K562 (cell line): ENCODE measurements around the gene PRKCB. TPM values are rescaled to one million over a fixed set of nuclear protein-coding genes. Genes with fewer than 3 reads are reported as not detected.

ENCODE experiments used
- ATAC-seq: fragments of 200-7000 bp; cut with Tn5 transposase; 3 replicates; pipeline ENCODE4 v1.9.1; 2020; ENCODE audit warnings: moderate library complexity
- BruUV-seq: library from RNA; stranded (reverse); fragments of 400-500 nt; replicated peaks from 2 replicates; lab custom pipeline; 2021; lab: Mats Ljungman, UMichigan
- CTCF ChIA-PET: fragments of 300-600 bp; formaldehyde crosslinking; extraction: SDS; loops from one replicate; lab custom pipeline; 2021; ENCODE audit warnings: low intra/inter-chr PET ratio; lab: Yijun Ruan, JAX
- POLR2A ChIA-PET: fragments of 300-600, 350-650 bp; sonication (Branson Sonifier 250); formaldehyde crosslinking; extraction: SDS; loops from one replicate; lab custom pipeline; 2021; ENCODE audit warnings: antibody characterized with exemption, inconsistent platforms; lab: Yijun Ruan, JAX
- DNase-seq, 4 experiments: peaks; one replicate each; pipeline versions ENCODE4 v3.0.0 to v3.0.0-alpha.2; 2011 to 2018; ENCODE audit warnings: low spot score in 3 of 4, mixed read lengths in 3 of 4; ENCODE audit errors: extremely low read depth in 1 of 4
- FAIRE-seq: peaks from 2 replicates; lab custom pipeline; 2011; peaks lifted over from hg19 to GRCh38; lab: Jason Lieb, UNC
- H2AFZ ChIP-seq: 2 replicates; pipeline ENCODE4 v1.6.0; 2011; ENCODE audit warnings: low read depth, low read length, control low read depth, inconsistent platforms
- H3K27ac ChIP-seq: fragments of 200-600 bp; 3 replicates; pipeline ENCODE4 v1.8.0; 2011; ENCODE audit warnings: low read depth, mild to moderate bottlenecking, control low read depth, inconsistent platforms, low read length, moderate library complexity, mixed read lengths; ENCODE audit errors: extremely low read depth
- H3K27me3 ChIP-seq, 2 experiments: fragments of 300-600 bp in 1 of 2; 2 replicates in 1 of 2; 3 replicates in 1 of 2; pipeline versions ENCODE4 v1.6.0 to v1.8.0; 2011; ENCODE audit warnings: inconsistent platforms in 2 of 2, low read length in 2 of 2, mild to moderate bottlenecking in 1 of 2, mixed read lengths in 1 of 2, moderate library complexity in 1 of 2; ENCODE audit not compliant: control insufficient read depth in 2 of 2, insufficient read depth in 2 of 2
- H3K36me3 ChIP-seq: fragments of 300-600 bp; 3 replicates; pipeline ENCODE4 v1.8.0; 2011; ENCODE audit warnings: mild to moderate bottlenecking, low read length, inconsistent platforms; ENCODE audit not compliant: control insufficient read depth, insufficient read depth
- H3K4me1 ChIP-seq, 2 experiments: fragments of 200-600 bp in 1 of 2; replicated peaks in 1 of 2; 2 replicates in 1 of 2; 3 replicates in 1 of 2; pipeline versions ENCODE4 v1.5.1 to v1.8.0; 2011; ENCODE audit warnings: inconsistent platforms in 2 of 2, low read length in 2 of 2, mild to moderate bottlenecking in 1 of 2, mixed read lengths in 1 of 2, moderate library complexity in 1 of 2; ENCODE audit not compliant: control insufficient read depth in 2 of 2, insufficient read depth in 2 of 2
- H3K4me2 ChIP-seq: 2 replicates; pipeline ENCODE4 v1.6.1; 2011; ENCODE audit warnings: low read length, control low read depth, inconsistent platforms, mixed read lengths; ENCODE audit not compliant: insufficient read depth
- H3K4me3 ChIP-seq: fragments of 200-600 bp; sonication (generic), shearing (Covaris generic); 2 replicates; pipeline ENCODE4 v1.5.1; 2016; ENCODE audit warnings: control low read depth, inconsistent platforms
- H3K79me2 ChIP-seq: fragments of 200-600 bp; 3 replicates; pipeline ENCODE4 v1.8.0; 2011; ENCODE audit warnings: low read length, inconsistent platforms; ENCODE audit not compliant: control insufficient read depth, insufficient read depth
- H3K9ac ChIP-seq, 2 experiments: 2 replicates each; pipeline versions ENCODE4 v1.6.0 to v1.6.1; 2011; ENCODE audit warnings: low read depth in 2 of 2, low read length in 2 of 2, control low read depth in 1 of 2, inconsistent platforms in 1 of 2, mild to moderate bottlenecking in 1 of 2, mixed read lengths in 1 of 2; ENCODE audit not compliant: insufficient read depth in 1 of 2
- H3K9me1 ChIP-seq: one replicate; pipeline ENCODE4 v1.6.0; 2011; ENCODE audit warnings: inconsistent platforms, mild to moderate bottlenecking, low read length, moderate library complexity; ENCODE audit not compliant: control insufficient read depth, insufficient read depth
- H3K9me3 ChIP-seq: replicated peaks from 2 replicates; pipeline ENCODE4 v1.5.1; 2011; ENCODE audit warnings: low read depth, low read length, inconsistent platforms; ENCODE audit not compliant: control insufficient read depth, insufficient read depth
- H4K20me1 ChIP-seq: replicated peaks from 2 replicates; pipeline ENCODE4 v1.6.1; 2011; ENCODE audit warnings: low read length, inconsistent platforms, mixed read lengths; ENCODE audit not compliant: control insufficient read depth, insufficient read depth
- GABPB1 ChIP-seq: sonication (generic); formaldehyde crosslinking; IDR thresholded peaks from 2 replicates; pipeline ENCODE4 v1.8.0; 2022; ENCODE audit warnings: mild to moderate bottlenecking, missing genetic modification reagents
- NR2C2 ChIP-seq, 2 experiments: fragments of 200-800 bp in 1 of 2; sonication (Bioruptor generic) in 1 of 2; sonication (generic) in 1 of 2; formaldehyde crosslinking in 1 of 2; IDR thresholded peaks; 2 replicates each; pipeline versions ENCODE4 v1.6.1 to v1.8.0; 2016 to 2022; ENCODE audit warnings: mild to moderate bottlenecking in 1 of 2, missing compliant biosample characterization in 1 of 2, missing genetic modification characterization in 1 of 2, missing genetic modification reagents in 1 of 2
- SMAD4 ChIP-seq: fragments of 250-450 bp; sonication (Bioruptor Pico); conservative IDR thresholded peaks from 2 replicates; pipeline ENCODE4 v1.8.0; 2021; ENCODE audit warnings: inconsistent platforms, mild to moderate bottlenecking, moderate library complexity
- USF2 ChIP-seq: sonication (generic); formaldehyde crosslinking; IDR thresholded peaks from 2 replicates; pipeline ENCODE4 v1.5.0; 2020; ENCODE audit warnings: missing genetic modification reagents
- ZNF143 ChIP-seq: sonication (generic); formaldehyde crosslinking; IDR thresholded peaks from 2 replicates; pipeline ENCODE4 v1.9.0; 2022; ENCODE audit warnings: mild to moderate bottlenecking, missing genetic modification reagents
- ZNF589 ChIP-seq: fragments of 200-800 bp; sonication (Bioruptor generic); IDR thresholded peaks from 2 replicates; pipeline ENCODE4 v1.6.1; 2016; ENCODE audit warnings: low read depth, missing genetic modification characterization, missing compliant biosample characterization
- WGBS: fragments of 100-300 bp; shearing (Covaris generic); methylation state at CpG from one replicate; pipeline ENCODE4 v1.1.6; 2016; ENCODE audit warnings: low coverage, mixed read lengths; ENCODE audit not compliant: insufficient coverage; ENCODE audit errors: missing lambda C conversion rate; 5-methylcytosine and 5-hydroxymethylcytosine counted together
- in situ Hi-C: fragments of 300-500 bp; cut with MboI; formaldehyde crosslinking; loops from 4 replicates; pipeline ENCODE4 v1.15.0; 2018; ENCODE audit warnings: inconsistent platforms, mixed read lengths
- intact Hi-C: fragments of 100-400 bp; cut with micrococcal nuclease; formaldehyde crosslinking; loops from 2 replicates; pipeline ENCODE4 v1.14.2; 2022
- polyA plus RNA-seq, 8 experiments: library from polyadenylated mRNA; depleted of rRNA in 4 of 8; stranded (reverse) in 5 of 8; unstranded in 3 of 8; fragments of >200 nt; fragmentation: Nextera tagmentation in 2 of 8; fragmentation: Illumina TruSeq in 1 of 8; extraction: Ambion mirVana in 2 of 8; extraction: Trizol in 1 of 8; gene quantifications; 2 replicates each; pipeline versions ENCODE4 v1.2.1 to v1.2.3, GENCODE V29; 2011 to 2014; ENCODE audit warnings: inconsistent platforms in 1 of 8, missing spikeins in 1 of 8
- total RNA-seq, 7 experiments: library from RNA; depleted of rRNA in 6 of 7; stranded (reverse); fragments of >200 nt in 6 of 7; fragmentation: Illumina TruSeq in 2 of 7; extraction: Trizol in 2 of 7; gene quantifications; 2 replicates each; pipeline versions ENCODE4 v1.2.1 to v1.2.3, GENCODE V29; 2011 to 2021; ENCODE audit warnings: low replicate concordance in 1 of 7

PRKCB gene
- total and polyA plus RNA-seq, 9 of the 15 experiments (the other 6 are each of a cell fraction or from before 2014, with no cell fraction given): 49.9 to 276 (median 148) TPM

GRCh38 chr16:23788685-23789084 is 47.1 kb upstream of the PRKCB start:
- no peak for FAIRE-seq
- intact Hi-C loops: no loop called here
- no TSS peak for BruUV-seq
- WGBS: 38% methylated on average over 3 of the region's 3 CpGs
- H2AFZ ChIP-seq: peak overlapping the region; percentile 77
- DNase-seq: no peak
- H3K79me2 ChIP-seq: no peaks in the 10 kb centered on the region
- no peak for ATAC-seq
- H3K4me1 ChIP-seq: peaks cover 7 to 17% of the 10 kb centered on the region in 2 experiments; a peak in 3 of 5 replicates
- POLR2A ChIA-PET: interaction anchor here (0.5 kb wide), 1 partner anchor 49 kb away, joined by 3 read pairs; no protein-coding TSS in a partner anchor
- TF ChIP-seq USF2 (CRISPR knock-in tag) (0 out of 2 replicates have a peak, but pooled peaks have one; percentile 6), GABPB1 (no peak), ZNF143 (CRISPR knock-in tag) (no peak), SMAD4 (0 out of 2 replicates have a peak, but pooled peaks have one; percentile 15), NR2C2 (CRISPR knock-in tag; IDR thresholded peaks at IDR 0.05) (no peak), NR2C2 (tag; IDR thresholded peaks at IDR 0.05) (peak; percentile 38; the same call in 1 of the 2 replicates), ZNF589 (CRISPR knock-in tag) (peak; percentile 54; the same call in 1 of the 2 replicates)
- CTCF ChIA-PET: no interaction called here
- no peak overlapping the region for H3K4me2 ChIP-seq
- no peaks in the 10 kb centered on the region for H3K36me3 ChIP-seq
- H3K9me3 ChIP-seq: peaks cover 4% of the 10 kb centered on the region; the same call in 1 of the 2 replicates
- in situ Hi-C loops: no loop called here
- H3K27ac ChIP-seq: no peak overlapping the region
- H3K4me3 ChIP-seq: no peak overlapping the region
- H3K27me3 ChIP-seq: no peaks in the 10 kb centered on the region
- H3K9ac ChIP-seq: no peak overlapping the region
- no peaks in the 10 kb centered on the region for H4K20me1 ChIP-seq
- H3K9me1 ChIP-seq: no peaks in the 10 kb centered on the region
